Liver (tissue), 9 donors: ENCODE results near the gene HIBADH. TPM values are rescaled to one million over a fixed set of nuclear protein-coding genes. Genes with fewer than 3 reads are reported as not detected.
"Not testable (repeated sequence)": the region's sequence is repeated elsewhere in the genome, so short reads cannot be mapped to it uniquely, and the experiment has no call there.

ENCODE experiments used
- DNase-seq: peaks from one replicate; pipeline ENCODE4 v3.0.0-alpha.2; 2017; ENCODE audit warnings: low spot score
- H3K27ac ChIP-seq, 2 donors: one replicate each; pipeline ENCODE4 v1.7.0; 2013; ENCODE audit warnings: inconsistent platforms in 2 of 2, low read length in 2 of 2, control low read depth in 1 of 2, low read depth in 1 of 2, mild to moderate bottlenecking in 1 of 2
- H3K27me3 ChIP-seq, 4 donors: one replicate each; pipeline versions ENCODE4 v1.6.1 to v1.7.0; 2013; ENCODE audit warnings: low read length in 3 of 4, inconsistent platforms in 1 of 4, mild to moderate bottlenecking in 1 of 4, moderate library complexity in 1 of 4; ENCODE audit not compliant: control insufficient read depth in 4 of 4, insufficient read depth in 4 of 4
- H3K36me3 ChIP-seq, 4 donors: one replicate each; pipeline versions ENCODE4 v1.6.1 to v1.7.0; 2013; ENCODE audit warnings: low read length in 3 of 4, mild to moderate bottlenecking in 3 of 4, low read depth in 1 of 4, moderate library complexity in 1 of 4; ENCODE audit not compliant: control insufficient read depth in 4 of 4, insufficient read depth in 3 of 4
- H3K4me1 ChIP-seq, 4 donors: one replicate each; pipeline versions ENCODE4 v1.6.1 to v1.7.0; 2013; ENCODE audit warnings: low read length in 3 of 4, mild to moderate bottlenecking in 3 of 4, moderate library complexity in 1 of 4; ENCODE audit not compliant: control insufficient read depth in 4 of 4, insufficient read depth in 4 of 4
- H3K4me3 ChIP-seq, 3 donors: one replicate each; pipeline versions ENCODE4 v1.6.1 to v1.7.0; 2013; ENCODE audit warnings: low read length in 3 of 3, control low read depth in 1 of 3, low read depth in 1 of 3, mild to moderate bottlenecking in 1 of 3
- H3K9ac ChIP-seq, 2 donors: one replicate each; pipeline ENCODE4 v1.7.0; 2013; ENCODE audit warnings: low read length in 2 of 2, mild to moderate bottlenecking in 2 of 2, moderate library complexity in 2 of 2, control low read depth in 1 of 2, low read depth in 1 of 2
- H3K9me3 ChIP-seq, 4 donors: one replicate each; pipeline versions ENCODE4 v1.6.1 to v1.7.0; 2013; ENCODE audit warnings: low read length in 3 of 4; ENCODE audit not compliant: control insufficient read depth in 4 of 4
- ATF3 ChIP-seq: IDR thresholded peaks from 2 replicates; pipeline ENCODE4 v1.6.1; 2016; ENCODE audit warnings: antibody characterized with exemption
- CTCF ChIP-seq: fragments of 150-350 bp; IDR thresholded peaks from 2 replicates; pipeline ENCODE4 v1.5.1; 2017; ENCODE audit warnings: improper control_type of control experiment, low read depth, low read length; ENCODE audit not compliant: missing input control
- EGR1 ChIP-seq, 2 donors: IDR thresholded peaks; 2 replicates each; pipeline ENCODE4 v1.6.1; 2016 to 2018; ENCODE audit warnings: antibody characterized with exemption in 2 of 2, low read depth in 2 of 2
- FOXA1 ChIP-seq: IDR thresholded peaks from 2 replicates; pipeline ENCODE4 v1.6.1; 2016; ENCODE audit warnings: antibody characterized with exemption
- FOXA2 ChIP-seq: IDR thresholded peaks from 2 replicates; pipeline ENCODE4 v1.6.1; 2016; ENCODE audit warnings: antibody characterized with exemption
- GABPA ChIP-seq, 2 donors: IDR thresholded peaks in 1 of 2; conservative IDR thresholded peaks in 1 of 2; 2 replicates each; pipeline ENCODE4 v1.6.1; 2016; ENCODE audit warnings: antibody characterized with exemption in 2 of 2, mild to moderate bottlenecking in 1 of 2, moderate library complexity in 1 of 2
- HNF4A ChIP-seq, 2 donors: conservative IDR thresholded peaks; 2 replicates each; pipeline ENCODE4 v1.6.1; 2016; ENCODE audit warnings: antibody characterized with exemption in 2 of 2, mild to moderate bottlenecking in 2 of 2
- HNF4G ChIP-seq: IDR thresholded peaks from 2 replicates; pipeline ENCODE4 v1.6.1; 2016; ENCODE audit warnings: antibody characterized with exemption
- JUND ChIP-seq, 2 donors: IDR thresholded peaks; 2 replicates each; pipeline ENCODE4 v1.6.1; 2016; ENCODE audit warnings: antibody characterized with exemption in 2 of 2
- MAX ChIP-seq: IDR thresholded peaks from 2 replicates; pipeline ENCODE4 v1.6.1; 2016; ENCODE audit warnings: antibody characterized with exemption
- NR2F2 ChIP-seq: IDR thresholded peaks from 2 replicates; pipeline ENCODE4 v1.6.1; 2016; ENCODE audit warnings: antibody characterized with exemption
- RAD21 ChIP-seq, 2 donors: IDR thresholded peaks; 2 replicates each; pipeline ENCODE4 v1.6.1; 2016; ENCODE audit warnings: antibody characterized with exemption in 2 of 2, mild to moderate bottlenecking in 2 of 2
- REST ChIP-seq: IDR thresholded peaks from 2 replicates; pipeline ENCODE4 v1.6.1; 2016; ENCODE audit warnings: antibody characterized with exemption, mild to moderate bottlenecking
- RXRA ChIP-seq, 2 donors: IDR thresholded peaks; 2 replicates each; pipeline ENCODE4 v1.6.1; 2017 to 2018; ENCODE audit warnings: antibody characterized with exemption in 2 of 2, mild to moderate bottlenecking in 1 of 2
- SP1 ChIP-seq: IDR thresholded peaks from 2 replicates; pipeline ENCODE4 v1.6.1; 2018; ENCODE audit warnings: antibody characterized with exemption, mild to moderate bottlenecking
- YY1 ChIP-seq: IDR thresholded peaks from 2 replicates; pipeline ENCODE4 v1.6.1; 2016; ENCODE audit warnings: antibody characterized with exemption, mild to moderate bottlenecking
- WGBS: extraction: QIAGEN DNeasy Blood & Tissue Kit; methylation state at CpG from one replicate; pipeline ENCODE4 v1.1.7; 2013; 5-methylcytosine and 5-hydroxymethylcytosine counted together
- polyA plus RNA-seq, 2 donors: library from polyadenylated mRNA; stranded (reverse) in 1 of 2; unstranded in 1 of 2; fragments of 200-250 nt in 1 of 2; fragments of >200 nt in 1 of 2; fragmentation: Nextera tagmentation in 1 of 2; extraction: Ambion mirVana in 1 of 2; gene quantifications; one replicate each; pipeline versions ENCODE4 v1.2.1 to v1.2.3, GENCODE V29; 2013 to 2015
- total RNA-seq, 2 donors: library from RNA; depleted of rRNA; stranded (reverse); fragments of >200 nt; gene quantifications; one replicate each; pipeline ENCODE4 v1.2.3, GENCODE V29; 2014
- donor health status: healthy.
- donor health status: healthy.
- donor health status: healthy.
- donor health status: healthy.
- donor health status: healthy.

The HIBADH gene
- total and polyA plus RNA-seq, 4 donors: 27.7 to 78.9 (median 58.2) TPM

- TF ChIP-seq EGR1 (IDR thresholded peaks at IDR 0.05; ENCODE audit: low read depth in 2 of 2) (no peak), NR2F2 (no peak)
- whole genome bisulfite sequencing: 81% methylated on average over 2 of the region's 2 CpGs
- Histone ChIP-seq H3K27ac (no peak overlapping the region), H3K4me3 (no peak overlapping the region), H3K9me3 (no peaks in the 10 kb centered on the region), H3K4me1 (peaks cover 0 to 18% (median 7%) of the 10 kb centered on the region in 4 donors), H3K36me3 (no peaks in the 10 kb centered on the region), H3K9ac (no peak overlapping the region), H3K27me3 (no peaks in the 10 kb centered on the region)
- DNase-seq: no peak
Observed at GRCh38 chr7:27581119-27581518, 81.6 kb downstream of the HIBADH start.

- Histone ChIP-seq H3K9me3 (no peaks in the 10 kb centered on the region), H3K4me3 (no peak overlapping the region), H3K27me3 (no peaks in the 10 kb centered on the region), H3K9ac (no peak overlapping the region), H3K36me3 (no peaks in the 10 kb centered on the region), H3K27ac (no peak overlapping the region), H3K4me1 (peaks cover 0 to 27% (median 8%) of the 10 kb centered on the region in 4 donors)
- WGBS: 35% methylated on average over 3 of the region's 3 CpGs
- no peak for DNase-seq
- TF ChIP-seq RAD21 (IDR thresholded peaks at IDR 0.05) (no peak), EGR1 (IDR thresholded peaks at IDR 0.05; ENCODE audit: low read depth in 2 of 2) (no peak), JUND (IDR thresholded peaks at IDR 0.05) (no peak), FOXA2 (no peak), CTCF (no peak), FOXA1 (no peak), ATF3 (no peak), GABPA (IDR thresholded peaks at IDR 0.05 in 1 of 2, conservative IDR thresholded peaks at IDR 0.05 in 1 of 2) (no peak), HNF4A (conservative IDR thresholded peaks at IDR 0.05) (no peak), RXRA (IDR thresholded peaks at IDR 0.05) (no peak), NR2F2 (no peak)
Observed at GRCh38 chr7:27579565-27579964, 83.1 kb downstream of the HIBADH start.

- not testable (repeated sequence) for H3K9me3 ChIP-seq, H3K36me3 ChIP-seq, H3K9ac ChIP-seq, H3K27me3 ChIP-seq, DNase-seq, H3K4me3 ChIP-seq, H3K27ac ChIP-seq
- TF ChIP-seq RXRA (IDR thresholded peaks at IDR 0.05) (peak in 1 of 2 donors; percentile 23), HNF4A (conservative IDR thresholded peaks at IDR 0.05) (peak in 1 of 2 donors; percentile 39), RAD21 (IDR thresholded peaks at IDR 0.05) (peak in 1 of 2 donors; percentile 9)
- H3K4me1 ChIP-seq: peaks cover 0 to 27% (median 8%) of the 10 kb centered on the region in 4 donors
- 43% methylated on average over 7 of the region's 7 CpGs for WGBS
Observed at GRCh38 chr7:27578169-27578568, 84.5 kb downstream of the HIBADH start.

GRCh38 chr7:27576360-27576944 is 86.2 kb downstream of the HIBADH start:
- Histone ChIP-seq H3K27ac (no peak overlapping the region), H3K4me3 (no peak overlapping the region), H3K4me1 (peaks cover 0 to 27% (median 8%) of the 10 kb centered on the region in 4 donors), H3K36me3 (no peaks in the 10 kb centered on the region), H3K9me3 (no peaks in the 10 kb centered on the region), H3K27me3 (no peaks in the 10 kb centered on the region), H3K9ac (no peak overlapping the region)
- WGBS: 83% methylated on average over 3 of the region's 3 CpGs
- DNase-seq: no peak
- TF ChIP-seq YY1: no peak
- TF ChIP-seq NR2F2: no peak
- TF ChIP-seq JUND (IDR thresholded peaks at IDR 0.05): no peak
- no peak for TF ChIP-seq HNF4G
- TF ChIP-seq HNF4A (conservative IDR thresholded peaks at IDR 0.05): no peak
- TF ChIP-seq RXRA (IDR thresholded peaks at IDR 0.05): peak in 1 of 2 donors; percentile 4
- no peak for TF ChIP-seq FOXA1
- no peak for TF ChIP-seq ATF3
- no peak for TF ChIP-seq SP1
- no peak for TF ChIP-seq GABPA (IDR thresholded peaks at IDR 0.05 in 1 of 2, conservative IDR thresholded peaks at IDR 0.05 in 1 of 2)
- TF ChIP-seq RAD21 (IDR thresholded peaks at IDR 0.05): peak; percentile 78 to 80
- TF ChIP-seq REST: no peak
- TF ChIP-seq MAX: no peak
